Chondrocyte (in vitro differentiated cells): ENCODE results near the gene HERPUD1. TPM values are rescaled to one million over a fixed set of nuclear protein-coding genes. Genes with fewer than 3 reads are reported as not detected.
"Not testable (repeated sequence)": the region's sequence is repeated elsewhere in the genome, so short reads cannot be mapped to it uniquely, and the experiment has no call there.

Experiments
- DNase-seq: peaks from one replicate; pipeline ENCODE4 v3.0.0; 2021; ENCODE audit warnings: mixed read lengths, low spot score
- H3K27ac Mint-ChIP-seq: one replicate; pipeline ENCODE4 v1.8.0; 2021; ENCODE audit warnings: mild to moderate bottlenecking, moderate library complexity, mixed read lengths; ENCODE audit not compliant: unreplicated experiment
- H3K27me3 Mint-ChIP-seq: 2 replicates; pipeline ENCODE4 v1.8.0; 2021; ENCODE audit warnings: low read depth, mixed read lengths
- H3K36me3 Mint-ChIP-seq: 2 replicates; pipeline ENCODE4 v1.8.0; 2021; ENCODE audit warnings: low read depth, mixed read lengths
- H3K4me1 Mint-ChIP-seq: 2 replicates; pipeline ENCODE4 v1.8.0; 2021; ENCODE audit warnings: low read depth, mild to moderate bottlenecking, mixed read lengths
- H3K4me3 Mint-ChIP-seq: one replicate; pipeline ENCODE4 v1.8.0; 2021; ENCODE audit warnings: mild to moderate bottlenecking, moderate library complexity, mixed read lengths; ENCODE audit not compliant: unreplicated experiment
- H3K9me3 Mint-ChIP-seq: 2 replicates; pipeline ENCODE4 v1.8.0; 2021; ENCODE audit warnings: low read depth, mixed read lengths
- CTCF ChIP-seq: fragments of 200-600 bp; sonication (generic); IDR thresholded peaks from 2 replicates; pipeline ENCODE4 v1.5.0; 2021; ENCODE audit warnings: antibody characterized with exemption, mild to moderate bottlenecking, moderate library complexity
- total RNA-seq: library from RNA; stranded (reverse); gene quantifications from 3 replicates; pipeline ENCODE4 v1.2.1, GENCODE V29; 2021

HERPUD1 gene
- total RNA-seq, 1 donor from 2014 or later: 236 TPM

- TF ChIP-seq CTCF: no peak
These were observed 561 bp upstream of the HERPUD1 start for GRCh38 chr16:56931271-56931891.

GRCh38 chr16:56932721-56933619 is 1.0 kb downstream of the HERPUD1 start:
- DNase-seq: no peak
- peak overlapping the region; percentile 99 for H3K27ac Mint-ChIP-seq
- TF ChIP-seq CTCF: no peak
- H3K9me3 Mint-ChIP-seq: no peaks in the 10 kb centered on the region
- peaks cover 44% of the 10 kb centered on the region for H3K36me3 Mint-ChIP-seq
- no peaks in the 10 kb centered on the region for H3K27me3 Mint-ChIP-seq
- peaks cover 46% of the 10 kb centered on the region for H3K4me1 Mint-ChIP-seq
- H3K4me3 Mint-ChIP-seq: peak overlapping the region; percentile 97

More at GRCh38 chr16:56931271-56931891, 561 bp upstream of the HERPUD1 start:
- Mint-ChIP-seq H3K4me3 (peak overlapping the region; percentile 97), H3K27me3 (no peaks in the 10 kb centered on the region), H3K36me3 (peaks cover 30% of the 10 kb centered on the region), H3K4me1 (peaks cover 32% of the 10 kb centered on the region), H3K9me3 (no peaks in the 10 kb centered on the region), H3K27ac (peak overlapping the region; percentile 99)
- no peak for DNase-seq

- no peaks in the 10 kb centered on the region for H3K27me3 Mint-ChIP-seq
- no peaks in the 10 kb centered on the region for H3K9me3 Mint-ChIP-seq
- H3K27ac Mint-ChIP-seq: peak overlapping the region; percentile 99
- peaks cover 52% of the 10 kb centered on the region for H3K36me3 Mint-ChIP-seq
- H3K4me1 Mint-ChIP-seq: peaks cover 57% of the 10 kb centered on the region
- DNase-seq: no peak
- peak overlapping the region; percentile 97 for H3K4me3 Mint-ChIP-seq
- TF ChIP-seq CTCF: no peak
These were observed 2.1 kb downstream of the HERPUD1 start for GRCh38 chr16:56933828-56934598.

GRCh38 chr16:56934599-56935145 is 2.7 kb downstream of the HERPUD1 start:
- Mint-ChIP-seq H3K4me3 (peak overlapping the region; percentile 97), H3K27ac (peak overlapping the region; percentile 91), H3K36me3 (peaks cover 58% of the 10 kb centered on the region), H3K4me1 (peaks cover 63% of the 10 kb centered on the region)
- H3K27me3 Mint-ChIP-seq, H3K9me3 Mint-ChIP-seq, DNase-seq: not testable (repeated sequence)

GRCh38 chr16:56935201-56935600 is 3.3 kb downstream of the HERPUD1 start:
- TF ChIP-seq CTCF: no peak
- H3K36me3 Mint-ChIP-seq: peaks cover 63% of the 10 kb centered on the region
- peak overlapping the region; percentile 91 for H3K27ac Mint-ChIP-seq
- H3K4me1 Mint-ChIP-seq: peaks cover 68% of the 10 kb centered on the region
- DNase-seq: no peak
- no peaks in the 10 kb centered on the region for H3K27me3 Mint-ChIP-seq
- H3K4me3 Mint-ChIP-seq: peak overlapping the region; percentile 97
- no peaks in the 10 kb centered on the region for H3K9me3 Mint-ChIP-seq
